CD4-positive, alpha-beta T cell treated with Interleukin-6 at 100 ng/mL for 8 hours (primary cell): ENCODE measurements around the gene SLC22A23.

ENCODE experiments used
- DNase-seq: peaks from one replicate; pipeline ENCODE4 v3.0.0-alpha.2; 2020; ENCODE audit warnings: mixed read lengths, low spot score

Gene SLC22A23

DNA sequence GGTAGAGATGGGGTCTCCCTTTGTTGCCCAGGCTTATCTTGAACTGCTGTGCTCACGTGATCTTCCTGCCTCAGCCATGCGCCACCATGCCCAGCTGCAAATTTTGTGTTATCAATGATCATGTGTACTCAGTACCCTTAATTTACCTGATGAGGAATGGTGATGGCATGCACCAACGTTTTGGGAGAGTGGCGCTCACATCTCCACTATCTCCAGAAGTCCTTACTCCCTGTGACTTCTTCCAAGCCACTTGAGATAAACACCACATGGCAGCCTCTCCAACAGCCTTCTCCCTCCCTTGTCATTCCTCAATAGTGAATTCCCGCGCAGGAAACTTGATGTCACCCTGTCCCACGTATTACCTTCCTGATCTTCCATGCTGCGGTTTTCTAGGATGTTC, 140.0 kb downstream of the SLC22A23 start:
- no peak for DNase-seq

DNA sequence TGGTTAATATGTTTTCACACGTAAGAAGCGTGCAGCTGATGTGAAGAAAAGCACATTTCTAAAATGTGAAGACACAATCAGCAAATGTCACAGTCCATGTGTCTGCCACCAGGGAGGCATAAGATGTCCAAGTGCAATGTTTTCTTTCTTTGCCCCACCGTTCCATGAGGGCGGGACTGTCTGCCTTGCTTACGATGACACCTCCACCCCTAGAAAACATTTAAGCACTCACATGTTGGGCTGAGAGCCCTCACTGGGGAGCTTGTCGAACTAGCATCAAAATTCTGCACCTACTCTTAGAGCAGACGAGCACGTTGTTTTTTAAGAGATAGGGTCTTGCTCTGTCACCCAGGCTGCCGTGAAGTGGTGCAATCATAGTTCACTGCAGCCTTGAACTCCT, 140.5 kb downstream of the SLC22A23 start:
- no peak for DNase-seq

DNA sequence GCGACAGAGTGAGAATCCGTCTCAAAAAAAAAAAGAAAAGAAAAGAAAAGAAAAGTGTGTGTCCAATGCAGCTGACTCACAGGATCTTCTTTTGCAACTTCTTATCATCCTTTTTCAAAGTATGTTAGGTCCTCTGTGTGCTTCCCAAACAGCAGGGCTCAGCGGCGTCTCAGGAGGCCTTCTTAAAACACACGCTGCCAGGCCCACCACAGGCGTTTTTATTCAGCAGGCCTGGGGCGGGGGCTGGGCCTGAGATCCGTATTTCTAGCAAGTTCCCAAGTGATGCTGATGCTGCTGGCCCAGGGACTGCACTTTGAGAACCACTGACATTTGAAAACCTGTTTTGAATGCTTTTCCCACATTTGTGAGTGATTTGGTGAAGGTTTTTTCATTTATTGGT, 141.0 kb downstream of the SLC22A23 start:
- DNase-seq = no peak

DNA sequence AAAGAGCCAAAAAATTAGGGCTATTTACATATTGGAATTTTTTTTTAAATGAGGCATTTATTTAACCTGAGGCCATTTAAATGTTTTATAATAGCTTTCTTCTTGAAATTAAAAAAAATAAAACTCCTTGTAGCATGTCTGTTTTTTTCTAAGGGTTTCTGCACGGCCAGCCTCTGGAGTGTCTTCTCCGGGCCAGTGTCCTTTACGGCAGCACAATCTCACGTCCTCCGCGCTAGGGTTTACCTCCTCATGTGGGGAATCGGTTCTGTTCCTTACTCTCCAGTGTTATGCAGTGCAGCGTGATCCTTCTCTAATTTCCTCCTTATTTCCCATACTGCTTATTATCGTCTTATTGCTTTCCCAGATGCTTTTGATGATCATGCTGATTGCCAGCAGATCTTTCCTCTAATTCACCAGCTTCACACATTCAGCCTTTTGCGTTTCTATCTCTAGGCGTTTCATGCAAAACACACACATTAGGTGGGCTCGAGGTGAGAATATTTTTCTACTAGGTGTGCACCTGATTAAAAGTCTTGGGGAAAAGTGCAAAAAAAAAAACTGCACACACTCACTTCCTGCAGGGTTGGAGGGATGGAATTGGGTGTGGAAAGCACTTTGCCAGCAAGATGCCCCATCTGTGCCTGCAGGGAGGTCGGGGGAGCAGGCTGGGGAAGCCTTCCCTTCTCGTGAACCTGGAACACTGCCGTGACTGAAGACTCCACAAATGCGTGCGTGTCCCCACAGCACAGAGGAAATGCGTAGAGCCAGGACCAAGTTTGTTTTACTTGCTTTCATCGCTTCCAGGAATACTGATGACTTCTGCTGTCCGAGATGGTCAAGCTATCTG, 142.0 kb downstream of the SLC22A23 start:
- DNase-seq = no peak

DNA sequence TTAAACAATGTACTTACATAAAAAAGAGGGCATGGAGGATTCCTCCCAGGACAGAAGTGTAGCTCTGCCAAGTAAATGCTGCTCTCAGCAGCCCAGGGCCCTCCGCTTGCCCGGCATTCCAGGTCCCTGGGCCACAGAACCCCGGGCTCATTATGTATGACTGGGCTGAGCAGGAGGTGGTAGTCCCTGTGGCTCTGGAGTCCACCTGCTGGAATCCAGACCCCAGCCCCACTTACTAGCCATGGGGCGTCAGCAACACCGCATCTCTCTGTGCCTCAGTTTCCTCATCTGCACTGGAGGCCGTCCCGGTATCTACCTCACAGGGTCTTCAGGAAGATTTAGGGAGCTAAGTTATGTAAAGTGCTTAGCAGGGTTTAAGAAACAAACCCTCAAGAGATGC, 142.7 kb downstream of the SLC22A23 start:
- no peak for DNase-seq

DNA sequence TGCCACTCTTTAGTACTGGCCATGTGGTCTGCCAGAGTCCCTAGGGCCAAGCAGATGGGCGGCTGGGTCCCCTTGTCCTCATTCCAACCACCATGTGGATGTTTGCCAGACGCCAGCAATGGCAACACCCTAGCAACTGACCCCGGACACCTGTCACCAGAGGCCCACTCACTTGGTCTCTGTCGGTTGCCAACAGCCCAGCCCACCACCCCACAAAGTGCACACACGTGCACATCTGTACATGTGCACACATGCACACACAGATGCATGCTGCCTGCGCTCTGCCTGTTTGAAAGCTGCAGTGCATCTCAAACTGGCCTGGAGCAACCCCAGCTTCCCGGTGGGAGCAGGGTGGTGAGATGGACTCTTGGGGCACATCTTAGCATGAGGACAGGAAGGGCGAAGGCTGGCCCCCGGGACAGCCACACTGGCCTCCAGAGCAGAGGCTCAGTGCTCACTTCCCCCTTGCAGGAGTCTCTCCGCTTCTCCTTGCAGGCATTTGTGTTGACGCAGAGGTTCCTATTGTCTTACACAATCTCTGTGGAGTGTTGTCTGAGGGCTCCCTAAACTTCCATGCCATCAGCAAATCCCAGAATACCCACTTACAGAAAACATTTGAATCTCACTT, 144.1 kb downstream of the SLC22A23 start:
- DNase-seq = no peak

DNA sequence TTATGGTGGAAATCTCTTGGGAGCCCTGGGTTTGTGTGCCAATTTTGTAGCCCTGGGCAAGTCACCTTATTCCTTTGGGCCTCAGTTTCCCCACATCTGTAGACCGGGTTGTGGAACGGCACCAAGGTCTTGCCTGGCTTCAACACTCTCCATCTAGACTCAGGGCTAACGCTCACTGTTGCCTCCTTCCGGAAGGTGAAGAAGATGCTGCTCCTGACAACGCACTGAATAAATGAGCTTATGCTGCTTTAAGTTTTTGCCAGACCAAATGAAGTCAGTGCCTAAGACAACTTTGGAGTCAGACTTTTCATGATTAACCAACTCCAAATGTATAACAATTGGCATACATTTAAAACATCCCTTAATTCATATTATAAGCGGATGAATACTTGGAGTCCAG, 145.0 kb downstream of the SLC22A23 start:
- no peak for DNase-seq

DNA sequence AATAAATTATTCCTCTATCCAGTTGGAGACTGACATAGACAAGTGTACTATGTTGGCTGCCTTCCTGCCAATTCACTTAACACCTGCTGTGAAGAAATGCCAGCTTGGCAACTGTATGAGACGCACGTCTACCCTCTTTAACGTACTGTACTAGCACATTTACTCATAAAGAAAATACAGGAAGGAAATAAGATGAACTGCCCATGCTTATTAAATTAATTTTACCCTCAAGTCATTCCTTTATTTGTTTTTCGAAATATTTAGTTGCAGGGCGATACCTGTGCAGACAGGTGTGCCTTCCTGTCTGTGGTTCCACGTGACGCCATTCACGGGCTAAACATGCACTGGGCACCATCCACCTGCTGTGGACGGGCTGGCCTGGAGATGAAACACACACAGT, 146.1 kb downstream of the SLC22A23 start:
- DNase-seq = no peak

DNA sequence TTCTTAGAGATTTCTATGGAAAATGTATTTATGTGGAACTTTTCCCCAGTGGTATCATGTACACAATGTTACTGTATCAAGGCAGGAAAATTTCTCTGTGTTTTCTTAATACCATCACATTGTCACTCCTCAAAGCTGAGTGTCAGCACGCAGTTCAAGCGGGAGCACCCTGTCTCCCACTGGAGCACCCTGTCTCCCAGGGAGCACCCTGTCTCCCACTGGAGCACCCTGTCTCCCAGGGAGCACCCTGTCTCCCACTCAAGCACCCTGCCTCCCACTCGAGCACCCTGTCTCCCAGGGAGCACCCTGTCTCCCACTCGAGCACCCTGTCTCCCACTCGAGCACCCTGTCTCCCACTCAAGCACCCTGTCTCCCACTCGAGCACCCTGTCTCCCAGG, 146.8 kb downstream of the SLC22A23 start:
- DNase-seq = no peak

DNA sequence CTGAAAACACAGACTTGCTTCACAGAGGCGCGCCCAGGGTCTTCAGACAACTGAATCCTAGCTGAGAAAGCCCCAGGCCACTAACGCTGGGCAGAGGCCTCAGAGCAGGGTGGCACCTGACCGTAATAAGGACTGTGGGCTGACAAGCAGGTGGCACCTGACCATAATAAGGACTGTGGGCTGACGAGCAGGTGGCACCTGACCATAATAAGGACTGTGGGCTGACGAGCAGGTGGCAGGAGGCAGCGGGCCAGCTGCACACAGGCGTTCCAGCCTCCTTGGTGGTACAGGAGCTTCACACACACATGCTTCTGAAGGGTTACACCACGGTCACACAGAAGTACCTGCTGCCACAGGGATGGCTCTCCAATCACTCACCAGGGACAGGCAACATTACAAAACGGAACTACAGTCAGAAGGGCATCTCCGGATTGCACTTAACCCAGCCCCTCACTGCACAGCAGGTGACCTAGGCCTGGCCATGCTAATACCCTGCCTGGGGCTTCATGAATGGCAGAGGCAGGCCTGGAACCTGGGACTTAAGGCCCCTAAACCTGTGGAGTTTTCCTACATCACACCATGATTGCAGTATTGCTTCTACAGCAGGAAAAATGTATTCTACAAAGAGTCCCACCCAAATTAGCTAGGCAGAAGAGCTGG, 147.3 kb downstream of the SLC22A23 start:
- DNase-seq = no peak

DNA sequence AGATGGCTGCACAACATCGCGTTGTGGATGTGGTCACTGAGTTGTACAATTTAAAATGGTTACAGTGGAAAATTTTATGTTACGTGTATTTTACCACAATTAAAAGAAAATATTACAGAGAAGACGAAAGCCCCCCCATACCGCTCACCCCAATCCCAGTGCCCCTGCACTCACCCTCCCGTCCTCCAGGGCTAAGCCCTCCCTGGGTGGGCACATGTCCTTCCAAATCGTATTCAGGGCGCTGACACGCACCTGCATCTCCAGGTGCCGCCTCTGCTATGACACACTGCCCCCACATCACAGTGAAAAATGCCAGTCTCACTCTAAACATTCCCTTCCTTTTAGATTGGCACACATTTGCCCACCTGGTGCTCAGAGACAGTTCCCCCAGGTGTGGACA, 148.7 kb downstream of the SLC22A23 start:
- no peak for DNase-seq

DNA sequence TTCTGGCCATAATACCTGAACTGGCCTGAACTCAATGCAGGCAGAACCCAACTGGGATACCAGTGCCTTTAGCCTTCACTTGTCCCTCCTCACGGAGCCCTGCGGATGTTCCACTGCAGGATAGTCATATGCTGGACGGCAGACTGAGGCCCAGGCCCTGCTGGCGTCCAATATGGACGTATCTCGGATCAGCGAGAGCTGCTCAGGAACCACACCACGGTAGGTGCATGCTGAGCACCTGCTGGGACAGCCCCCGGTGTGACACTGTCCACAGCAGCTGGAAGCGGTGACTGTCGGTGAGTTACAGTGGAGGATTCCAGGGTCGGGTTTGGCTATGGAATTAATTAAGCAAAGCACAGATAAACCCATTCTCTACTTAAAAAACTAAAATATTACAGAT, 149.4 kb downstream of the SLC22A23 start:
- DNase-seq = no peak

DNA sequence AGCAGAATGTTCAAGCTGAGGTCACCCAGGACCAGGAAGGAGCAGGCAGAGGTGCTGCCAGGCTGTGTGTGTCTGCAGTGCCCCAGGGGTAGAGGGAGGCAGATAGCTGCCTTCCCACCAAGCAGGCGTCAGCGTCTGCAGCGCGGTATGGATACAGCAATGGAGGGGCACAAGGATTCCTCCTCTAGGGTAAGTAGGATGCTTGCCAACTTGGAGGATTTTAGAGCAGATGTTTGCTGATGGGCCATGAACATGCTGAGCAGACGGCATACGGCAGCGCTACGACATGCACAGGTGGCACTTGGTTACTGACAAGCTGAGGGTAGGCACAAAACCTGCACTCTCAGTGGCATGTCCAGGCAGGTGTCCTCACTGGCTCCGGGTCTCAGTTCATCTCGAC, 150.0 kb downstream of the SLC22A23 start:
- no peak for DNase-seq

DNA sequence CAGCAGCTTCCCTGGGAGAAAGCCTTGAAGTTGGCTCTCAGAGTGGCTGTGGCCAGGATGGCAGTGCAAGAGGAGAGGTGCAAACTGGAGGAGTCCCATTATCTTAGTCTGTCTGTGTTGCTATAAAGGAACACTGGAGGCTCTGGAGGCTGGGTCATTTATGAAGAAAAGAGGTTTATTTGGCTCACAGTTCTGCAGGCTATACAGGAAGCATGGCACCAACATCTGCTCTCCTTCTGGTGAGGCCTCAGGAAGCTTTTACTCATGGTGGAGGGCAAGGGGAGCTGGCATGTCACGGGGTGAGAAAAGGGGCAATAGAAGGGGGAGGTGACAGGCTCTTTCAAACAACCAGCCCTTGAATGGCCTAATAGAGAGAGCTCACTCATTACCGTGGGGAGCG, 151.0 kb downstream of the SLC22A23 start:
- no peak for DNase-seq

DNA sequence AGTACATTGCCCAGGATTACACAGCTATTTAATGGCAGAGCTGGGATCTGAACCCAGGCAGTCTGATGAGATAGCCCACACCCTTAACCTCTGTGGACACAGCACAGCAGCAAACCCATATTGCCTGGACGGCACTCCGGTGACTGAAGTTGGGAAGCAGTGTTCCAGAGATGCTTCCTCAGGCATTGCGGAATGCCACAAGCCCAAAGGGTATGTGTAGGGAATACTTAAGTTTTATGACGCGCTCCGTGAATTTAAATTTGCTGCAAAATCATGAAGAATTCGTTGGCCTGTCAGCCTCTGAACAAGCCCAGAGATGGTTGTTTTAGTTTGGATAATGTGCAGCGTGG, 151.7 kb downstream of the SLC22A23 start:
- DNase-seq = no peak

DNA sequence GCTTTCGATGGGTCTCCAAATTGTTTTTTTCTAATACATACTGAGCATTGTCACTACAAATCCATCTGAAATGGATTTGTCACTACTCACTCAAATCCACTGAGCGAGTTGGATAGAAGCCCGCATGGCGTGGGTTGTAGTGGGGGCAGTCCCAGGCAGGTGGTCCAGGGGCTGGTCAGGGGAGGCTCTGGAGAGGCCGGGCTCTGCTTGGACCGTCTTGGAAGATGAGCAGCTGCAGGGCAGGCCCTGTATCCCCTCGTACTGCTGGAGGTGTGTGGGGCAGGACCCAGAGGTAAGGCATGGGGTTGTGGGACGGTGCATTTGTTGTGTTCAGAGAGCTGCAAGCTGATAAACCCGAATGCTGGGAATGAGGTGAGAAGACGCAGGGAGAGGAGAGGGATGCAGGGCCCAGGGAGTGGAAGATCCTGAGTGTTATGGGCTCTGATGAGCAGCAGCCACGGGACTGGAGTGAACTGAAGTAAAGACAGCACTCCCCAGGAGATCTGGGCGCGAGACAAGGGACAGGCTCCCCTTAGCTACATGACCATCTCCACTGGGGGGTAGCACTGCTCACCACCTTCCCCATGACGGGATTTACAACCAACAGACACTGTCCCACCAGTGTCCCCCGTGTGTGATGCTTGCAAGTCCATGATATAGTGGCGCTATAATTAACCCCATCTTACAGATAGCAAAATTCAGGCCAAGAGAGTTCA, 152.2 kb downstream of the SLC22A23 start:
- DNase-seq = no peak

DNA sequence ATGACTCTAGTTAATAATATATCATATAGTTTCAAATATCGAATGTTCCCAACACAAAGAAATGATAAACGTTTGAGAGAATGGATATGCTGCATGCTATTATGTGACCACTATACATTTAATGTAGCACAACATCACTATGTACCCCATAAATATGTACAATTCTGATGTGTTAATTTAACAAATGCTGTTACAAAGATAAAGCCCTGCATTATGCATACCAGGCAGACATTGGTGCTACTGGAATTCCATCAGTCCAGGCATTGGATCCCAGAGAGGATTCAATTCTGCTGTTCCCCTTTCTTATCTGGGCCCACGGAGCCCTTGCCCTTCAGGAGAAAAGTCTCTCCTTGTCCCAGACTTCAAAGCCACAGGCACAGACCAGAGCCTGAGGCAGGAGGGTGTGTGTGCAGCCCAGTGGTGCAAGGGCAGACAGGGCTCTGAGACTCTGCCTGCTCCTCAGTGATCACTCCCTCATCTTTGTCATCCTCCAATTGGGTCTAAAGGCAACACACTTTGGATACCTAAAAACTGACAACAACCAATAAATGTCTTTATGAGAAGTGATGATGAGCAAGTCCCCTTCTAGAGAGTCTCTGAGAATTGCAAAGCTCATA, 152.9 kb downstream of the SLC22A23 start:
- no peak for DNase-seq

DNA sequence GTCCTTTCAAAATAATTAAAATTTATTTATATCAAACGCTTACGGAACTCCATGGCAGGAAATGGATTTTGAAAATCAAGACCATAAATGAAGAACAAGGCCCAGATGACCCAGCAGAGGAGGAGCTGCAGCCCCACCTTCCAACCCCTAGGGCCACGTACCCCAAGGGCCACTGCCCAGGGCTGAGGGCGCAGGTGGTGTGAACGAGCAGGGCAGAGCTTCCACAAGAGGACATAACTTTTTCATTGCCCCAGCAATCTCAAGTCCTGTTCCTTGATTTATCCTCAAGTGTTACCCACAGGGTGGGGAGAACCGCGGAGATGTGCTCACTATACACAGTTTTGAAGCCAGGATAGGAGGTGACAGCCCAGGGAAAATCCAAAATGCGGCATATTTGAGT, 155.3 kb downstream of the SLC22A23 start:
- no peak for DNase-seq

DNA sequence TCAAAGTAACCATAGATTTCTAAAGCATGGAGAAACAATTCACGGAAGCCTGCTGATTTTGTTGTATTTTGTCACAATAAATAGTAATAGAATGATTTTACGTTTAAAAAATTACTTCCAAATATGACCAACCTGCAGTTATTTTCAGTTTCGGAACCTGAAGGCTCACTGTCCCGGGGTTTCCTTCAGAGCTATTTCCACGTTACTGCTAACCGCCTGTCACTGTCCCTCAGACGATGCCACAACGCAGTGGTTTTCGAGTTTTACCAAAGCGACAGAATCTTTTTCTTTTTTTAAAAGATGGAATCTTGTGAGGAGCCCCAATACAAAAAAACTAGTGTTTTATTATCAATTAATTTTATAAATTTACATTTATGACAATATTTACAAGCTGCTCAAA, 157.6 kb downstream of the SLC22A23 start:
- DNase-seq = no peak

DNA sequence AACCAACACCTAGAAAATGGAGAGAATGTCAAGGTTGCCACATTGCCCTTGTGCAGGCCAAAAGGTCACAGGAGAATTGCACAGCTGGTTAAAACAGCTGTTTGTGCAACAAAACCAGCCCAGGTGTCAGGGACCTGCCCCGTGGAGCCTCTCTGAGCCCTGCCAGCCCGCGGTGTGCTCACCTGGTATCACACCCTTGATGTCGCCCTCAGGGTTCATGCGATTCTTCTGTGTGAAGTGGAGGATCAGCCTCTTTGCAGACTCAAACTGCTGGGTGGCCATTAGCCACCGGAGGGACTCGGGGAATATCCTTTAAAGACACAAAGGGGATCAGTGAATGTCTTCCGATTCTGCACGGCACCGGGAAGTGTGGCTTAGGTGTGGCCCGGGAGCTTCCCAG, 158.9 kb downstream of the SLC22A23 start:
- DNase-seq = no peak

DNA sequence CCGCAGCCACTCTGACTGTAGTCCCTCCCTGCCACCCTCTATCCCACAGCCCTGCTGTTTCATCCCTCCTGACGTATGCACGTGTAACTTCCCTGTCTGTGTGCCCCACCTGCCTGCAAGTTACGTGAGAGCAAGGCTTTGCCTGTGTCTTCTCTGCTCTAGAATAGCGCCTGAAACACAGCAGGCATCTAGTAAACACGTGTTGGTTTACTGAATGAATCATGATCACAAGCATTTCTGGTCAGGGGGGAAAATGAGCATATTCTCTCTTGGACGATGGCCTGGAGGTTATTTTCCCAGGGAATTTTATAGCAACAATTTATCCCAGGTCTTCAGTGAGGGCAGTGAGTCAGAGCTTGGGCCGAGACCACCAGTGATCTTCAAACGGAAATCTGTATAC, 159.8 kb downstream of the SLC22A23 start:
- DNase-seq = no peak

DNA sequence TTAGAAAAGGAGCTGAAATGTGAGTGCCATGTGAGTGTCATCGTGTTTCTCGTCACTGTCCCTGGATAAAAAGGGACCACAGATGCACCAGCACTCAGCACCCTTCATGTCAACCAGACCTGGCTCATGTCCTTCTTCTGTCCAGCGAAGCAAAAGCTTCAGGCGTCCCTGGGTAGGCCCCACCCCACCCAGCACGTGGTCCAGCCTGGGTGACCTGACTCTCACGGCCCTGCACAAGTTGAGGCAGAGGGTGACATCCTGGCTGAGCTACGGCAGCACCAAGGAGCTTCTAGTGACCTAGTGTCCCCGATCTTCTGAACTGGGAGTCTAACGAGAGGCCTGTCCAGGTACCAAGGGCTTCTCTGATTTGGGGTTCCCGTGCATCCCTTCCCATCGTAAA, 160.3 kb downstream of the SLC22A23 start:
- DNase-seq = no peak
